Kidney epithelial cell (primary cell): ENCODE results near the gene SORCS1. TPM values are rescaled to one million over a fixed set of nuclear protein-coding genes. Genes with fewer than 3 reads are reported as not detected.

Source experiments
- DNase-seq: peaks from one replicate; pipeline ENCODE4 v3.0.0-alpha.2; 2010; ENCODE audit warnings: low read depth
- H3K27me3 ChIP-seq: 2 replicates; pipeline ENCODE4 v1.6.0; 2011; ENCODE audit warnings: low read length; ENCODE audit not compliant: control insufficient read depth, insufficient read depth
- H3K36me3 ChIP-seq: 2 replicates; pipeline ENCODE4 v1.5.1; 2011; ENCODE audit warnings: low read length; ENCODE audit not compliant: control insufficient read depth, insufficient read depth
- H3K4me3 ChIP-seq: 2 replicates; pipeline ENCODE4 v1.5.1; 2011; ENCODE audit warnings: low read depth, mild to moderate bottlenecking, control low read depth, low read length
- CTCF ChIP-seq: IDR thresholded peaks from 2 replicates; pipeline ENCODE4 v1.5.1; 2011; ENCODE audit warnings: mild to moderate bottlenecking, moderate library complexity, low read length, control low read depth, inconsistent platforms; ENCODE audit not compliant: insufficient read depth, poor library complexity, severe bottlenecking
- total RNA-seq: library from RNA; depleted of rRNA; stranded (reverse); fragments of >200 nt; gene quantifications from 2 replicates; pipeline ENCODE4 v1.2.3, GENCODE V29; 2015

SORCS1 gene
- total RNA-seq, 1 donor from 2014 or later = 2.3 TPM

DNA sequence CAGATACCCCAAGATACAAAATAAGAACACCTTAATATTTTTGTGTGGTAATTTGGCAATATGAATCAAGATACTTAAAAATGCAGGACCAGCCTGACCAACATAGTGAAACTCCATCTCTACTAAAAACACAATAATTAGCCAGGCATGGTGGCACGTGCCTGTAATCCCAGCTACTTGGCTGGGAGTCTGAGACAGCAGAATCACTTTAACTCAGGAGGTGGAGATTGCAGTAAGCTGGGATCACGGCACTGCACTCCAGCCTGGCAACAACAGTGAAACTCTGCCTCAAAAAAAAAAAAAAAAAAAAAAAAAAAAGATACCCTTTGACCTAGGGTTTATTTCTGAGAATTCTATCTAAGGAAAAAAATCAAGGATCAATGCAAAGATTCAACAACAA lies 450.7 kb downstream of the SORCS1 start:
- DNase-seq = no peak
- Histone ChIP-seq H3K36me3 (no peaks in the 10 kb centered on the region), H3K4me3 (no peak overlapping the region), H3K27me3 (no peaks in the 10 kb centered on the region)
- TF ChIP-seq CTCF = no peak

DNA sequence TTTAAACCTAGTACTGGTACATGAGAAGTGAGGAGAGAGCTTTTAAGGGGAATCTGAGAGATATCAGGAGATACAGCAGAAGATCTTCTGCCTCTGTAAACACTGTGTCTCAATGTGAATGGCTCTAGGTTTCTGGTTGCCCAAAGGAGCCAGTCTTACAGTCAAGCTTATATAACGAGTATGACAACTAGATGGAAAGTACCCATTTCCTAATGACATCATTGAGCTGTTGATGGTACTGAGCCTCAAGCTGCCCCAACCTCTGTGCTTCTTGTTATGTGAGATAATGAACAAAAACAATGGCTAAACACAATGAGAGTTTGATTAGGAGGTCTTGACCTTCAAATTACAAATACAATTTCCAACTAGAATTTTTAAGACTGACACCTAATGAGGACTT lies 451.5 kb downstream of the SORCS1 start:
- no peak for TF ChIP-seq CTCF
- Histone ChIP-seq H3K27me3 (no peaks in the 10 kb centered on the region), H3K36me3 (no peaks in the 10 kb centered on the region)

DNA sequence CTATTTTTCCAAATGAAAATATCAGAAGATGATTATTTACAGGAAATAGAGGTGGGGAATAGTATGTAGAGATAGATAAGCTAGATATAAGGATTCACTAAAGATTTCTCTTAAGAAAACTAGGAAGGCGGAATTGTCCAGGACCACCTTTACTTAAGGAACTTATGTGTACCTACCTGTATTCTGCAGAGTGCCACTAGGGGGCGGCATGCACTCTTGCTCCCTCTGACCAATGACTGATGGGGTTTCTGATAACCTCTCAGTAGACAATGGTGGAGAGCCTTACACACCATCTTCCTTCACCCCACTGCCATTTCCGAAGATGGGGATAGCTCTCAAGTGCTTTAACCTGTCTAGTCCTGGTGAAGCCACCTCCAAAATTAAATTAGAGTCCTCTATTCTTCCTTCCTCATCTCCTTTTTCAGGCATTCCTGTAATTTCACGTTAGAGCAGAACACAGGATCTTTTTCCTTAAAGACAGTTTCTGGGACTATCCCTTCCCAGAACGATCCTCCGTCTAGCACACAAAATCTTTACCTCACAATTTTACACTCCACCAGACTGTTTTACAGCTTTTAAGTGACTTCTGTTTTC lies 453.1 kb downstream of the SORCS1 start:
- H3K36me3 ChIP-seq = no peaks in the 10 kb centered on the region
- peak; percentile 78 for TF ChIP-seq CTCF
- DNase-seq = no peak
- no peaks in the 10 kb centered on the region for H3K27me3 ChIP-seq
- H3K4me3 ChIP-seq = no peak overlapping the region

More for the DNA sequence above, 451.5 kb downstream of the SORCS1 start:
- H3K4me3 ChIP-seq = no peak overlapping the region
- no peak for DNase-seq

- TF ChIP-seq CTCF = no peak
- no peak overlapping the region for H3K4me3 ChIP-seq
- DNase-seq = no peak
- no peaks in the 10 kb centered on the region for H3K27me3 ChIP-seq
- H3K36me3 ChIP-seq = no peaks in the 10 kb centered on the region
Observed at GRCh38 chr10:106708506-106708905, 456.0 kb downstream of the SORCS1 start.

GRCh38 chr10:106707657-106708056 lies 456.8 kb downstream of the SORCS1 start:
- Histone ChIP-seq H3K36me3 (no peaks in the 10 kb centered on the region), H3K27me3 (no peaks in the 10 kb centered on the region), H3K4me3 (no peak overlapping the region)
- no peak for DNase-seq
- TF ChIP-seq CTCF = no peak

DNA sequence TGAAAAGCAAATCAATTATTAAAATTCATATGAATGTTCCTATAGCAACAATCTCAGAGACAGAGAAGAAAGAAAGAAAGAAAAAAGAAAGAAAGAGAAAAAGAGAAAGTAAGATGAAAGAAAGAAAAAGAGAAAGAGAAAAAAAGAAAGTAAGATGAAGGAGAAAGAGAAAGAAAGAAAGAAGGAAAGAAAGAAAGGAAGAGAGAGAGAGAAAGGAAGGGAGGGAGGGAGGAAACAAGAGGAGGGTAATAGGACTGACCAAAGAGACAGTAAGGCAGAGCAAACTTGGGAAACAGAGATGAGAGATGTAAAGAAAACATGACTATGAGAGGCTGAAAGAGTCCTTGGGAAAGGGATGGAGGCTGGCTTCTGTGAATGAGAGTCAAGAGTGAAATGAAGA lies 458.4 kb downstream of the SORCS1 start:
- no peak for DNase-seq
- Histone ChIP-seq H3K27me3 (no peaks in the 10 kb centered on the region), H3K4me3 (no peak overlapping the region), H3K36me3 (no peaks in the 10 kb centered on the region)
- no peak for TF ChIP-seq CTCF
